Neutrophil (primary cell): Measurements from ENCODE around the gene EPB41L4A.

ENCODE experiments used
- H3K27ac ChIP-seq: fragments of 200-600 bp; sonication (generic); 2 replicates; pipeline ENCODE4 v1.5.1; 2016; ENCODE audit warnings: mild to moderate bottlenecking, moderate library complexity
- H3K27me3 ChIP-seq: fragments of 200-600 bp; sonication (generic); 2 replicates; pipeline ENCODE4 v1.6.0; 2016; ENCODE audit warnings: mild to moderate bottlenecking
- H3K36me3 ChIP-seq: fragments of 200-600 bp; sonication (generic); 2 replicates; pipeline ENCODE4 v1.5.1; 2017
- H3K4me1 ChIP-seq, 2 experiments: fragments of 200-600 bp in 1 of 2; sonication (generic) in 1 of 2; 1 replicate in 1 of 2; 2 replicates in 1 of 2; pipeline versions ENCODE4 v1.5.1 to v1.6.1; 2013 to 2016; ENCODE audit warnings: low read depth in 1 of 2, low read length in 1 of 2, mild to moderate bottlenecking in 1 of 2, moderate library complexity in 1 of 2; ENCODE audit not compliant: control insufficient read depth in 1 of 2, insufficient read depth in 1 of 2
- H3K4me3 ChIP-seq, 2 experiments: fragments of 200-600 bp in 1 of 2; sonication (generic) in 1 of 2; 1 replicate in 1 of 2; 2 replicates in 1 of 2; pipeline ENCODE4 v1.5.1; 2013 to 2016; ENCODE audit warnings: low read depth in 1 of 2, low read length in 1 of 2, mild to moderate bottlenecking in 1 of 2, moderate library complexity in 1 of 2
- H3K9me3 ChIP-seq: fragments of 200-600 bp; sonication (generic); 2 replicates; pipeline ENCODE4 v1.5.1; 2016
- CTCF ChIP-seq: fragments of 200-600 bp; sonication (generic); IDR thresholded peaks from 2 replicates; pipeline ENCODE4 v1.5.1; 2016; ENCODE audit warnings: antibody characterized with exemption

The EPB41L4A gene

GRCh38 chr5:112202694-112203093 lies 216.4 kb downstream of the EPB41L4A start:
- no peaks in the 10 kb centered on the region for H3K9me3 ChIP-seq
- no peak overlapping the region for H3K4me3 ChIP-seq
- no peak for TF ChIP-seq CTCF
- H3K4me1 ChIP-seq: no peaks in the 10 kb centered on the region
- H3K36me3 ChIP-seq: no peaks in the 10 kb centered on the region
- H3K27me3 ChIP-seq: peaks cover 40% of the 10 kb centered on the region
- H3K27ac ChIP-seq: no peak overlapping the region

- Histone ChIP-seq H3K27ac (no peak overlapping the region), H3K4me1 (no peaks in the 10 kb centered on the region), H3K4me3 (no peak overlapping the region), H3K27me3 (peaks cover 51% of the 10 kb centered on the region), H3K9me3 (no peaks in the 10 kb centered on the region), H3K36me3 (no peaks in the 10 kb centered on the region)
- TF ChIP-seq CTCF: no peak
Observed at GRCh38 chr5:112201141-112201540, 217.9 kb downstream of the EPB41L4A start.

- H3K4me1 ChIP-seq: no peaks in the 10 kb centered on the region
- no peak overlapping the region for H3K27ac ChIP-seq
- no peaks in the 10 kb centered on the region for H3K9me3 ChIP-seq
- peaks cover 42% of the 10 kb centered on the region for H3K27me3 ChIP-seq
- TF ChIP-seq CTCF: no peak
- H3K36me3 ChIP-seq: no peaks in the 10 kb centered on the region
- no peak overlapping the region for H3K4me3 ChIP-seq
Observed at GRCh38 chr5:112200131-112200530, 218.9 kb downstream of the EPB41L4A start.

- TF ChIP-seq CTCF: no peak
- Histone ChIP-seq H3K4me3 (no peak overlapping the region), H3K36me3 (no peaks in the 10 kb centered on the region)
Observed at GRCh38 chr5:112196584-112196983, 222.5 kb downstream of the EPB41L4A start.

GRCh38 chr5:112195924-112196323 lies 223.2 kb downstream of the EPB41L4A start:
- H3K4me1 ChIP-seq: no peaks in the 10 kb centered on the region
- H3K27ac ChIP-seq: no peak overlapping the region
- H3K9me3 ChIP-seq: no peaks in the 10 kb centered on the region
- no peak for TF ChIP-seq CTCF
- no peak overlapping the region for H3K4me3 ChIP-seq
- no peaks in the 10 kb centered on the region for H3K36me3 ChIP-seq
- peaks cover 28% of the 10 kb centered on the region for H3K27me3 ChIP-seq

More at GRCh38 chr5:112196584-112196983, 222.5 kb downstream of the EPB41L4A start:
- Histone ChIP-seq H3K27ac (no peak overlapping the region), H3K4me1 (no peaks in the 10 kb centered on the region), H3K27me3 (peaks cover 34% of the 10 kb centered on the region), H3K9me3 (no peaks in the 10 kb centered on the region)

GRCh38 chr5:112192866-112193265 lies 226.2 kb downstream of the EPB41L4A start:
- H3K27me3 ChIP-seq: peaks cover 46% of the 10 kb centered on the region
- H3K9me3 ChIP-seq: no peaks in the 10 kb centered on the region
- no peak overlapping the region for H3K27ac ChIP-seq
- TF ChIP-seq CTCF: no peak
- H3K4me1 ChIP-seq: no peaks in the 10 kb centered on the region
- H3K36me3 ChIP-seq: no peaks in the 10 kb centered on the region
- H3K4me3 ChIP-seq: no peak overlapping the region
